T-helper 2 cell treated with Interferon-gamma antibody and Interleukin-4, amounts not matched to agents 5 μg/mL and 100 μg/mL, for 36 hours (primary cell): ENCODE measurements around the gene SPATA19.

Source experiments
- DNase-seq: peaks from one replicate; pipeline ENCODE4 v3.0.0; 2021; ENCODE audit warnings: low spot score
- H3K27ac Mint-ChIP-seq: one replicate; pipeline ENCODE4 v1.8.0; 2021; ENCODE audit warnings: mild to moderate bottlenecking, mixed read lengths
- H3K27me3 Mint-ChIP-seq: one replicate; pipeline ENCODE4 v1.8.0; 2021; ENCODE audit warnings: low read depth, mixed read lengths
- H3K36me3 Mint-ChIP-seq: one replicate; pipeline ENCODE4 v1.8.0; 2021; ENCODE audit warnings: low read depth, mixed read lengths
- H3K4me1 Mint-ChIP-seq: one replicate; pipeline ENCODE4 v1.8.0; 2021; ENCODE audit warnings: low read depth, mixed read lengths
- H3K4me3 Mint-ChIP-seq: one replicate; pipeline ENCODE4 v1.8.0; 2022; ENCODE audit warnings: mild to moderate bottlenecking, moderate library complexity, mixed read lengths
- H3K9me3 Mint-ChIP-seq: one replicate; pipeline ENCODE4 v1.8.0; 2021; ENCODE audit warnings: mixed read lengths

SPATA19 gene

GRCh38 chr11:133796043-133796795 is 49.1 kb downstream of the SPATA19 start:
- H3K4me3 Mint-ChIP-seq = no peak overlapping the region
- H3K27ac Mint-ChIP-seq = no peak overlapping the region
- H3K27me3 Mint-ChIP-seq = no peaks in the 10 kb centered on the region
- no peaks in the 10 kb centered on the region for H3K4me1 Mint-ChIP-seq
- H3K36me3 Mint-ChIP-seq = no peaks in the 10 kb centered on the region
- peaks cover 7% of the 10 kb centered on the region for H3K9me3 Mint-ChIP-seq
- no peak for DNase-seq

- Mint-ChIP-seq H3K27ac (no peak overlapping the region), H3K4me1 (no peaks in the 10 kb centered on the region), H3K27me3 (peaks cover 3% of the 10 kb centered on the region), H3K36me3 (no peaks in the 10 kb centered on the region), H3K9me3 (peaks cover 7% of the 10 kb centered on the region), H3K4me3 (no peak overlapping the region)
- no peak for DNase-seq
Measured at GRCh38 chr11:133795088-133795487, 50.2 kb downstream of the SPATA19 start.

GRCh38 chr11:133794205-133794604 is 51.1 kb downstream of the SPATA19 start:
- Mint-ChIP-seq H3K27ac (no peak overlapping the region), H3K4me3 (no peak overlapping the region), H3K27me3 (peaks cover 8% of the 10 kb centered on the region), H3K36me3 (no peaks in the 10 kb centered on the region), H3K9me3 (peaks cover 7% of the 10 kb centered on the region), H3K4me1 (no peaks in the 10 kb centered on the region)
- DNase-seq = no peak

- Mint-ChIP-seq H3K4me1 (no peaks in the 10 kb centered on the region), H3K9me3 (peaks cover 7% of the 10 kb centered on the region), H3K27me3 (peaks cover 13% of the 10 kb centered on the region), H3K36me3 (no peaks in the 10 kb centered on the region), H3K4me3 (no peak overlapping the region), H3K27ac (no peak overlapping the region)
- no peak for DNase-seq
Measured at GRCh38 chr11:133793271-133794035, 51.9 kb downstream of the SPATA19 start.

- Mint-ChIP-seq H3K4me3 (no peak overlapping the region), H3K27ac (no peak overlapping the region), H3K27me3 (peaks cover 34% of the 10 kb centered on the region), H3K9me3 (peaks cover 7% of the 10 kb centered on the region), H3K4me1 (no peaks in the 10 kb centered on the region), H3K36me3 (no peaks in the 10 kb centered on the region)
- no peak for DNase-seq
Measured at GRCh38 chr11:133790995-133791394, 54.3 kb downstream of the SPATA19 start.
